Measurements from ENCODE around the gene CBFA2T3.

Gene CBFA2T3

GRCh38 chr16:88951501-88951900, 25.5 kb downstream of the CBFA2T3 start:
- TF ChIP-seq CTCF (IDR thresholded peaks at IDR 0.05) (no peak), ZFX (IDR thresholded peaks at IDR 0.05; ENCODE audit: borderline replicate concordance) (no peak)
- no peak overlapping the region for H3K27ac ChIP-seq

GRCh38 chr16:88948781-88949490, 28.1 kb downstream of the CBFA2T3 start:
- no peak overlapping the region for H3K27ac ChIP-seq
- TF ChIP-seq CTCF (IDR thresholded peaks at IDR 0.05): no peak
- TF ChIP-seq ZFX (IDR thresholded peaks at IDR 0.05; ENCODE audit: borderline replicate concordance): no peak

GRCh38 chr16:88945473-88945872, 31.5 kb downstream of the CBFA2T3 start:
- no peak overlapping the region for H3K27ac ChIP-seq
- TF ChIP-seq CTCF (IDR thresholded peaks at IDR 0.05): no peak

- TF ChIP-seq CTCF (IDR thresholded peaks at IDR 0.05): no peak
- TF ChIP-seq ZFX (IDR thresholded peaks at IDR 0.05; ENCODE audit: borderline replicate concordance): no peak
- H3K27ac ChIP-seq: no peak overlapping the region
Observed at GRCh38 chr16:88943741-88944140, 33.3 kb downstream of the CBFA2T3 start.

- no peak overlapping the region for H3K27ac ChIP-seq
- no peak for TF ChIP-seq ZFX (IDR thresholded peaks at IDR 0.05; ENCODE audit: borderline replicate concordance)
- no peak for TF ChIP-seq CTCF (IDR thresholded peaks at IDR 0.05)
Observed at GRCh38 chr16:88943131-88943664, 33.8 kb downstream of the CBFA2T3 start.

GRCh38 chr16:88941913-88942909, 34.8 kb downstream of the CBFA2T3 start:
- TF ChIP-seq ZFX (IDR thresholded peaks at IDR 0.05; ENCODE audit: borderline replicate concordance): no peak
- TF ChIP-seq CTCF (IDR thresholded peaks at IDR 0.05): peak; percentile 91
- H3K27ac ChIP-seq: no peak overlapping the region

Measured in 22Rv1 (cell line).